ENCODE measurements around the gene ACOX2. TPM values are rescaled to one million over a fixed set of nuclear protein-coding genes. Genes with fewer than 3 reads are reported as not detected.

ACOX2 gene
- total RNA-seq, 1 donor from 2014 or later: 0.98 TPM

DNA sequence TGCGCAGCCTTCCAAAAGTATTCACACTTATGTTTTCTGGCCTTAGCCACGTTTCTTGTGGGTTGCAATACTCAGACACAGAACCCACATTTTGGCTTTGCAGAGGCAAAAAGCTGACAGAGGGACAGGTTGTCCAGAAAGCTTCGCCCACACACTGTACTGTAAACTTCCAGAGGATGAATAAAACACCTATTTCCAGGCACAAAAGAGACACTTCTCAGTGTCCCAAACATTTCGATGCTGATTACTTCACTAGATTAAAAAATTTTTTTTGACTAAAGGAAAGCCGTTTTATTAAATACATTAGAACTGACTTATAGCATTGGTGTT is 73.1 kb downstream of the ACOX2 start:
- peaks cover 6% of the 10 kb centered on the region for H3K4me1 Mint-ChIP-seq
- no peaks in the 10 kb centered on the region for H3K27me3 Mint-ChIP-seq (ENCODE audit: low read depth)
- no peaks in the 10 kb centered on the region for H3K9me3 Mint-ChIP-seq
- TF ChIP-seq CTCF (conservative IDR thresholded peaks at IDR 0.05): no peak
- H3K4me3 Mint-ChIP-seq: no peak overlapping the region
- H3K27ac Mint-ChIP-seq (ENCODE audit: unreplicated experiment): no peak overlapping the region
- no peaks in the 10 kb centered on the region for H3K36me3 Mint-ChIP-seq (ENCODE audit: low read depth)
- no peak for DNase-seq (ENCODE audit: low read depth, low spot score)

DNA sequence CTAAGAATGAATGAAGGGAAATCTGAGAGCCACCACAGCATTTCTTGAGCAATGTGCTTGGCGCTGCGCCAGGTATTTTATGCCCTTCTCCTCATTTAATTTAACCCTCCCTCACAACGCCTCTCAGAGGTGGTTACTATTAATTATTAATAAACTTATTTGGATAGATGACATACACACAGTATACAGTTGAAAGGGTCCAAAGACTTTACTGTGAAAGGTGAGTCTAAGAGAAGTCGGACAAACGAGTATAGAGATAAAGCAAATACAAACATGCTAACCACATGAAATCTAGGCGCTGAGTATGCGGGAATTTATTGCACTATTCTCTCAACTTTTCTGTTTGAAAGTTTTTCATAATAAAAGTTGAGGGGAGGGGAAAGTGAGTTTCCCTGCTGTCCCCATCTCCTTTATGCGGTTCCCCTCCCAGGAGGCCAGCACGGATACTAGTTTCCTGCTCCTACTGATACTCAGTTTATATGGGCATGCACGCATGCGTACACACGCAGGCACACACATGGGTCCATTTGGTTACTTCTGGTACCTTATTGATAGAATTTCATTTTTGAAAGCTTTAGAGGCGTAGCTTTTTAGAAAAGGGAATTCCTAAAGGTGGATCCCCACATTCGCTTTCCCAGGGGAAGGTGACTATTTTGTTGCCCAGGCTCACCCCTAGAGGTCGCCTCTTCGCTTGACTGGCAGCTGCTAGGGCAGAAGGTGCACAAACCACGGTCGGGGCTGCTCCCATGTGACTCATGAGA is 73.6 kb downstream of the ACOX2 start:
- peak; percentile 60 for DNase-seq (ENCODE audit: low read depth, low spot score)
- H3K27ac Mint-ChIP-seq (ENCODE audit: unreplicated experiment): no peak overlapping the region
- H3K4me3 Mint-ChIP-seq: no peak overlapping the region
- no peaks in the 10 kb centered on the region for H3K9me3 Mint-ChIP-seq
- H3K36me3 Mint-ChIP-seq (ENCODE audit: low read depth): no peaks in the 10 kb centered on the region
- no peaks in the 10 kb centered on the region for H3K27me3 Mint-ChIP-seq (ENCODE audit: low read depth)
- peaks cover 6% of the 10 kb centered on the region for H3K4me1 Mint-ChIP-seq
- peak; percentile 83 for TF ChIP-seq CTCF (conservative IDR thresholded peaks at IDR 0.05)

- Mint-ChIP-seq H3K36me3 (ENCODE audit: low read depth) (no peaks in the 10 kb centered on the region), H3K4me3 (no peak overlapping the region), H3K9me3 (no peaks in the 10 kb centered on the region), H3K4me1 (peaks cover 6% of the 10 kb centered on the region), H3K27me3 (ENCODE audit: low read depth) (no peaks in the 10 kb centered on the region), H3K27ac (ENCODE audit: unreplicated experiment) (no peak overlapping the region)
- TF ChIP-seq CTCF (conservative IDR thresholded peaks at IDR 0.05): no peak
- no peak for DNase-seq (ENCODE audit: low read depth, low spot score)
Observed at GRCh38 chr3:58462829-58463180, 74.2 kb downstream of the ACOX2 start.

- no peak for DNase-seq (ENCODE audit: low read depth, low spot score)
- Mint-ChIP-seq H3K36me3 (ENCODE audit: low read depth) (peaks cover 7% of the 10 kb centered on the region), H3K4me3 (no peak overlapping the region), H3K4me1 (peaks cover 6% of the 10 kb centered on the region), H3K9me3 (peaks cover 9% of the 10 kb centered on the region), H3K27ac (ENCODE audit: unreplicated experiment) (no peak overlapping the region), H3K27me3 (ENCODE audit: low read depth) (no peaks in the 10 kb centered on the region)
- TF ChIP-seq CTCF (conservative IDR thresholded peaks at IDR 0.05): no peak
Observed at GRCh38 chr3:58459160-58459559, 77.8 kb downstream of the ACOX2 start.

Other genes starting within 250 kb of the ACOX2 start
- gene RPP14, start 230.9 kb downstream of the ACOX2 start, total RNA-seq: 29.9 and 30.9 TPM in 2 replicates
- 10.9 and 11.3 TPM in 2 replicates for gene HTD2, start 230.7 kb downstream of the ACOX2 start, total RNA-seq
- gene PXK, start 204.3 kb downstream of the ACOX2 start, total RNA-seq: 5.4 and 6.1 TPM in 2 replicates
- gene PDHB, start 103.4 kb downstream of the ACOX2 start, total RNA-seq: 63.5 and 71.4 TPM in 2 replicates
- gene KCTD6, start 45.1 kb downstream of the ACOX2 start, total RNA-seq: 13.5 and 18.2 TPM in 2 replicates
- gene FAM107A, start 40.2 kb upstream of the ACOX2 start, total RNA-seq: 1.6 and 2.3 TPM in 2 replicates
- gene FAM3D, start 129.6 kb upstream of the ACOX2 start, total RNA-seq: 0.35 TPM in 1 of 2 replicates, not detected in the other